Fibroblast of lung (primary cell): ENCODE data around the gene GLRX3. TPM values are rescaled to one million over a fixed set of nuclear protein-coding genes. Genes with fewer than 3 reads are reported as not detected.
A peak's percentile ranks its signal among the peaks of the same experiment; 100 is the strongest.

ENCODE experiments used
- DNase-seq, 2 donors: peaks; one replicate each; pipeline versions ENCODE4 v3.0.0 to v3.0.0-alpha.2; 2010; ENCODE audit warnings: low read depth in 2 of 2
- H2AFZ ChIP-seq: 2 replicates; pipeline ENCODE4 v1.5.1; 2012; ENCODE audit warnings: low read length, control low read depth, inconsistent platforms
- H3K27ac ChIP-seq: 2 replicates; pipeline ENCODE4 v1.5.1; 2011; ENCODE audit warnings: low read length, control low read depth; ENCODE audit not compliant: insufficient read depth
- H3K27me3 ChIP-seq: 2 replicates; pipeline ENCODE4 v1.5.1; 2011; ENCODE audit warnings: mild to moderate bottlenecking, low read length; ENCODE audit not compliant: control insufficient read depth, insufficient read depth
- H3K36me3 ChIP-seq: 2 replicates; pipeline ENCODE4 v1.5.1; 2011; ENCODE audit warnings: low read length; ENCODE audit not compliant: control insufficient read depth, insufficient read depth
- H3K4me1 ChIP-seq: 2 replicates; pipeline ENCODE4 v1.5.1; 2011; ENCODE audit warnings: low read length; ENCODE audit not compliant: control insufficient read depth, insufficient read depth; ENCODE audit errors: extremely low read depth
- H3K4me2 ChIP-seq: 2 replicates; pipeline ENCODE4 v1.5.1; 2011; ENCODE audit warnings: low read length, control low read depth; ENCODE audit not compliant: insufficient read depth; ENCODE audit errors: extremely low read depth
- H3K4me3 ChIP-seq, 4 experiments: fragments of 200-600 bp in 1 of 4; sonication (generic) in 1 of 4; replicated peaks in 1 of 4; 2 replicates each; pipeline ENCODE4 v1.5.1; 2011 to 2016; ENCODE audit warnings: low read length in 4 of 4, low read depth in 3 of 4, mild to moderate bottlenecking in 3 of 4, control low read depth in 2 of 4, inconsistent platforms in 1 of 4, mixed read lengths in 1 of 4; ENCODE audit not compliant: insufficient read depth in 1 of 4; ENCODE audit errors: control extremely low read depth in 1 of 4
- H3K79me2 ChIP-seq: 2 replicates; pipeline ENCODE4 v1.5.1; 2012; ENCODE audit warnings: mild to moderate bottlenecking, low read length, inconsistent platforms; ENCODE audit not compliant: control insufficient read depth, insufficient read depth
- H3K9ac ChIP-seq: 2 replicates; pipeline ENCODE4 v1.5.1; 2011; ENCODE audit warnings: mild to moderate bottlenecking, low read length, control low read depth; ENCODE audit not compliant: insufficient read depth
- H3K9me3 ChIP-seq: 2 replicates; pipeline ENCODE4 v1.5.1; 2012; ENCODE audit warnings: low read depth, low read length; ENCODE audit not compliant: control insufficient read depth, insufficient read depth
- H4K20me1 ChIP-seq: 2 replicates; pipeline ENCODE4 v1.5.1; 2011; ENCODE audit warnings: low read length; ENCODE audit not compliant: control insufficient read depth, insufficient read depth; ENCODE audit errors: extremely low read depth
- EZH2 ChIP-seq: IDR thresholded peaks from 2 replicates; pipeline ENCODE4 v1.5.1; 2012; ENCODE audit warnings: low read length, control low read depth, mild to moderate bottlenecking; ENCODE audit errors: missing control alignments
- polyA plus RNA-seq, 2 donors: library from polyadenylated mRNA; depleted of rRNA in 1 of 2; stranded (reverse) in 1 of 2; unstranded in 1 of 2; fragments of >200 nt; gene quantifications; 2 replicates each; pipeline ENCODE4 v1.2.1, GENCODE V29; 2011 to 2012; ENCODE audit warnings: missing spikeins in 1 of 2
- total RNA-seq: library from RNA; depleted of rRNA; stranded (reverse); fragments of >200 nt; gene quantifications from 2 replicates; pipeline ENCODE4 v1.2.1, GENCODE V29; 2014
- TF ChIP-seq, protein P1 (sequence below), 2 donors: IDR thresholded peaks in 1 of 2; conservative IDR thresholded peaks in 1 of 2; 1 replicate in 1 of 2; 2 replicates in 1 of 2; pipeline ENCODE4 v1.5.1; 2011 to 2012; ENCODE audit warnings: low read length in 2 of 2, control low read depth in 1 of 2, inconsistent platforms in 1 of 2, low read depth in 1 of 2, mild to moderate bottlenecking in 1 of 2

The GLRX3 gene
- total and polyA plus RNA-seq, 2 donors (not counting 1 experiment from before 2014, with no cell fraction given), result 51.7 to 95.6 TPM

DNA sequence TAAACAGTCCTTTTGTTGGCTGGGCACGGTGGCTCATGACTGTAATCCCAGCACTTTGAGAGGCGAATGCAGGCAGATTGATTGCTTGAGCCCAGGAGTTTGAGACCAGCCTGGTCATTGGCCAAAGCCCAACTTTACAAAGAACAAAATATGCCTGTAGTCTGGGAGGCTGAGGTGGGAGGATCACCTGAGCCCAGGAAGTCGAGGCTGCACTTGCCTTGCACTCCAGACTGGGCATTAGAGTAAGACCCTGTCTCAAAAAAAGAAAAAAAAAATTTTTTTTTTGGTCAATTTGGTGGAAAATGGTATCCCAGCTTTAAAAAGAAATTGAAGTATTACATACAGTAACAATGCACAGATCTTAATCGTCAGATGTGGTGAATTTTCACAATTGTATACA is 4.8 kb downstream of the GLRX3 start:
- Histone ChIP-seq H3K27ac (no peak overlapping the region), H3K4me3 (no peak overlapping the region), H3K79me2 (peaks cover 79% of the 10 kb centered on the region), H3K27me3 (no peaks in the 10 kb centered on the region), H3K9ac (no peak overlapping the region), H3K36me3 (peaks cover 2% of the 10 kb centered on the region), H2AFZ (no peak overlapping the region), H3K4me2 (no peak overlapping the region), H3K4me1 (peaks cover 6% of the 10 kb centered on the region), H3K9me3 (no peaks in the 10 kb centered on the region), H4K20me1 (no peaks in the 10 kb centered on the region)
- TF ChIP-seq, protein P1, sequence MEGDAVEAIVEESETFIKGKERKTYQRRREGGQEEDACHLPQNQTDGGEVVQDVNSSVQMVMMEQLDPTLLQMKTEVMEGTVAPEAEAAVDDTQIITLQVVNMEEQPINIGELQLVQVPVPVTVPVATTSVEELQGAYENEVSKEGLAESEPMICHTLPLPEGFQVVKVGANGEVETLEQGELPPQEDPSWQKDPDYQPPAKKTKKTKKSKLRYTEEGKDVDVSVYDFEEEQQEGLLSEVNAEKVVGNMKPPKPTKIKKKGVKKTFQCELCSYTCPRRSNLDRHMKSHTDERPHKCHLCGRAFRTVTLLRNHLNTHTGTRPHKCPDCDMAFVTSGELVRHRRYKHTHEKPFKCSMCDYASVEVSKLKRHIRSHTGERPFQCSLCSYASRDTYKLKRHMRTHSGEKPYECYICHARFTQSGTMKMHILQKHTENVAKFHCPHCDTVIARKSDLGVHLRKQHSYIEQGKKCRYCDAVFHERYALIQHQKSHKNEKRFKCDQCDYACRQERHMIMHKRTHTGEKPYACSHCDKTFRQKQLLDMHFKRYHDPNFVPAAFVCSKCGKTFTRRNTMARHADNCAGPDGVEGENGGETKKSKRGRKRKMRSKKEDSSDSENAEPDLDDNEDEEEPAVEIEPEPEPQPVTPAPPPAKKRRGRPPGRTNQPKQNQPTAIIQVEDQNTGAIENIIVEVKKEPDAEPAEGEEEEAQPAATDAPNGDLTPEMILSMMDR (conservative IDR thresholded peaks at IDR 0.05 in 1 of 2, IDR thresholded peaks at IDR 0.05 in 1 of 2; ENCODE audit: low read depth in 1 of 2, low read length in 2 of 2), result no peak
- no peak for TF ChIP-seq EZH2
- no peak for DNase-seq

DNA sequence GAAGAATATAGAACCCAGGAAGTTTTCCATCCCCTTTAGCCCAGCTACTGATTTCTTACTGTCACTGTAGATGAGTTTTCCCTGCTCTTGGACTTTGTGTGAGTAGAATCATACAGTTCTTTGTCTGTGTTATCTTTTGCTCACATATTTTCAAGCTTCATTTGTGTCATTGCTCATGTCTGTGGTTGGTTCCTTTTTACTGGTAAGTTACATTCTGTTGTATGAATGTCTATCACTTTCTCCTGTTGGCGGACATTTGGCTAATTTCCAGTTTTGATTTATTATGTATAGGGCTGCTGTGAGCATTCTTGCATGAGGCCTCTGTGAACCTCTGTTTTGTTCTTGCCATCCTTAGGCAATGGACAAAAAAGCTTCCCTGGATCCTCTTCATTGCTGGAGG is 5.3 kb downstream of the GLRX3 start:
- H2AFZ ChIP-seq, result no peak overlapping the region
- TF ChIP-seq EZH2, result no peak
- TF ChIP-seq, protein P1 (conservative IDR thresholded peaks at IDR 0.05 in 1 of 2, IDR thresholded peaks at IDR 0.05 in 1 of 2; ENCODE audit: low read depth in 1 of 2, low read length in 2 of 2), result no peak
- H3K9ac ChIP-seq, result no peak overlapping the region
- peaks cover 80% of the 10 kb centered on the region for H3K79me2 ChIP-seq
- DNase-seq, result peak; percentile 21 to 54
- peaks cover 3% of the 10 kb centered on the region for H3K36me3 ChIP-seq
- H3K9me3 ChIP-seq, result no peaks in the 10 kb centered on the region
- no peak overlapping the region for H3K27ac ChIP-seq
- H3K27me3 ChIP-seq, result no peaks in the 10 kb centered on the region
- H4K20me1 ChIP-seq, result no peaks in the 10 kb centered on the region
- H3K4me1 ChIP-seq, result peaks cover 6% of the 10 kb centered on the region
- H3K4me2 ChIP-seq, result no peak overlapping the region
- H3K4me3 ChIP-seq, result no peak overlapping the region

DNA sequence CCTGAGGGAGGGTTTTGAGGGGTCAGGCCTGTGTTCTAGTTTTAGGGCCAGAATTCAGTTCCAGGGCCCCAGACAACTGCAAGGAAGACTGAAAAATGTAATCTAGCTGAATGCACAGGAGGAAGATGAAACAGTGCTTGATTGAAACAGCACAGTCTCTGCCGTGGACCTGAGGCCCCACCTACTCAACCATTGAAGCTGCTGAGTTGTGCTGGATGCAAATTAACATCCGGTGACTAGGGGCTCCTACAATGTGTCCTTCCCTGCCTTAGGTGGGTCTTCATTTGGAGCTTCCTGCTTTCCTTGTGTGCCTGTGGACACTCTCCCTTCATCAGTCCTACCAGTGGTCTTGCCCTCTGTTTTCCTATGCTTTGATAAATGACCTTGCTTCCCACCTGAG is 5.7 kb downstream of the GLRX3 start:
- DNase-seq, result no peak
- Histone ChIP-seq H3K27me3 (no peaks in the 10 kb centered on the region), H3K9ac (no peak overlapping the region), H3K4me1 (peaks cover 6% of the 10 kb centered on the region), H3K27ac (no peak overlapping the region), H3K79me2 (peaks cover 76% of the 10 kb centered on the region), H3K4me3 (no peak overlapping the region), H2AFZ (no peak overlapping the region), H3K4me2 (no peak overlapping the region), H4K20me1 (no peaks in the 10 kb centered on the region), H3K9me3 (no peaks in the 10 kb centered on the region), H3K36me3 (peaks cover 5% of the 10 kb centered on the region)
- TF ChIP-seq, protein P1 (conservative IDR thresholded peaks at IDR 0.05 in 1 of 2, IDR thresholded peaks at IDR 0.05 in 1 of 2; ENCODE audit: low read depth in 1 of 2, low read length in 2 of 2), result no peak
- TF ChIP-seq EZH2, result no peak
